Measurements from ENCODE around the gene TNFSF15.

DNA sequence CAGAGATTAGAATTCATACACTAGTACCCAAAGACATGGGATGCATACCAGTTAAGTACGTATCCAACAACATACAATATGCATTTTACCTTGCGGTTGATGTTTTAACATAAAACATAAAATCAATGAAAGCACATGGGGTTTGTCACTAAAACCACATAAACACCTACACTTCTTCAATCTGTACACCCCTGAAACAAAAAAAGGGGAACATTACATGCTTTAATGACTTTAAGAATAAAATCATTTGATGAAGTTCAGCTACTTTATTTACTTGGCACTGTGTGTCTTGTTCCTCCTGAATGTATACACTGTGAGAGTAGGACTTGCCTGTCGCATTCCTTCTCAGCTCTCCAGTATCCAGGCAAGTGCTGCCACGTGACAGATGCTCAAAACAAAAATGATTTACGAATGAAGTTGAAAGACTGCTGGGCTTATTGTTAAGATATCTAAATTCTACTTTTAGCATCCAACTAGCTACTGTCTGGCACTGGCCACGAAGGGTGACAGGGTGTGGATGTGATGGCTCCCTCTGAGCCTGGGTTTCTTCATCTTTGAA is 21.0 kb downstream of the TNFSF15 start:
- TF ChIP-seq, protein P1, sequence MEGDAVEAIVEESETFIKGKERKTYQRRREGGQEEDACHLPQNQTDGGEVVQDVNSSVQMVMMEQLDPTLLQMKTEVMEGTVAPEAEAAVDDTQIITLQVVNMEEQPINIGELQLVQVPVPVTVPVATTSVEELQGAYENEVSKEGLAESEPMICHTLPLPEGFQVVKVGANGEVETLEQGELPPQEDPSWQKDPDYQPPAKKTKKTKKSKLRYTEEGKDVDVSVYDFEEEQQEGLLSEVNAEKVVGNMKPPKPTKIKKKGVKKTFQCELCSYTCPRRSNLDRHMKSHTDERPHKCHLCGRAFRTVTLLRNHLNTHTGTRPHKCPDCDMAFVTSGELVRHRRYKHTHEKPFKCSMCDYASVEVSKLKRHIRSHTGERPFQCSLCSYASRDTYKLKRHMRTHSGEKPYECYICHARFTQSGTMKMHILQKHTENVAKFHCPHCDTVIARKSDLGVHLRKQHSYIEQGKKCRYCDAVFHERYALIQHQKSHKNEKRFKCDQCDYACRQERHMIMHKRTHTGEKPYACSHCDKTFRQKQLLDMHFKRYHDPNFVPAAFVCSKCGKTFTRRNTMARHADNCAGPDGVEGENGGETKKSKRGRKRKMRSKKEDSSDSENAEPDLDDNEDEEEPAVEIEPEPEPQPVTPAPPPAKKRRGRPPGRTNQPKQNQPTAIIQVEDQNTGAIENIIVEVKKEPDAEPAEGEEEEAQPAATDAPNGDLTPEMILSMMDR (IDR thresholded peaks at IDR 0.05 in 2 of 3, conservative IDR thresholded peaks at IDR 0.05 in 1 of 3; ENCODE audit: borderline replicate concordance in 1 of 3, insufficient read depth in 1 of 3, low read depth in 2 of 3, low read length in 2 of 3), result no peak
- TF ChIP-seq SIN3A (IDR thresholded peaks at IDR 0.05; ENCODE audit: low read depth) (no peak), ZFX (IDR thresholded peaks at IDR 0.05) (no peak), JUND (IDR thresholded peaks at IDR 0.05) (no peak), POLR2A (IDR thresholded peaks at IDR 0.05; ENCODE audit: borderline replicate concordance, extremely low read depth, insufficient read depth, insufficient read length) (no peak), FOSL1 (IDR thresholded peaks at IDR 0.05; ENCODE audit: low read depth) (no peak), EZH2phosphoT487 (IDR thresholded peaks at IDR 0.05; ENCODE audit: borderline replicate concordance) (no peak), EGR1 (IDR thresholded peaks at IDR 0.05; ENCODE audit: low read depth) (no peak), SRF (IDR thresholded peaks at IDR 0.05; ENCODE audit: low read depth) (no peak)
- TF ChIP-seq, protein P2, sequence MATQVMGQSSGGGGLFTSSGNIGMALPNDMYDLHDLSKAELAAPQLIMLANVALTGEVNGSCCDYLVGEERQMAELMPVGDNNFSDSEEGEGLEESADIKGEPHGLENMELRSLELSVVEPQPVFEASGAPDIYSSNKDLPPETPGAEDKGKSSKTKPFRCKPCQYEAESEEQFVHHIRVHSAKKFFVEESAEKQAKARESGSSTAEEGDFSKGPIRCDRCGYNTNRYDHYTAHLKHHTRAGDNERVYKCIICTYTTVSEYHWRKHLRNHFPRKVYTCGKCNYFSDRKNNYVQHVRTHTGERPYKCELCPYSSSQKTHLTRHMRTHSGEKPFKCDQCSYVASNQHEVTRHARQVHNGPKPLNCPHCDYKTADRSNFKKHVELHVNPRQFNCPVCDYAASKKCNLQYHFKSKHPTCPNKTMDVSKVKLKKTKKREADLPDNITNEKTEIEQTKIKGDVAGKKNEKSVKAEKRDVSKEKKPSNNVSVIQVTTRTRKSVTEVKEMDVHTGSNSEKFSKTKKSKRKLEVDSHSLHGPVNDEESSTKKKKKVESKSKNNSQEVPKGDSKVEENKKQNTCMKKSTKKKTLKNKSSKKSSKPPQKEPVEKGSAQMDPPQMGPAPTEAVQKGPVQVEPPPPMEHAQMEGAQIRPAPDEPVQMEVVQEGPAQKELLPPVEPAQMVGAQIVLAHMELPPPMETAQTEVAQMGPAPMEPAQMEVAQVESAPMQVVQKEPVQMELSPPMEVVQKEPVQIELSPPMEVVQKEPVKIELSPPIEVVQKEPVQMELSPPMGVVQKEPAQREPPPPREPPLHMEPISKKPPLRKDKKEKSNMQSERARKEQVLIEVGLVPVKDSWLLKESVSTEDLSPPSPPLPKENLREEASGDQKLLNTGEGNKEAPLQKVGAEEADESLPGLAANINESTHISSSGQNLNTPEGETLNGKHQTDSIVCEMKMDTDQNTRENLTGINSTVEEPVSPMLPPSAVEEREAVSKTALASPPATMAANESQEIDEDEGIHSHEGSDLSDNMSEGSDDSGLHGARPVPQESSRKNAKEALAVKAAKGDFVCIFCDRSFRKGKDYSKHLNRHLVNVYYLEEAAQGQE (IDR thresholded peaks at IDR 0.05; ENCODE audit: low read depth), result no peak
- TF ChIP-seq, protein P3, sequence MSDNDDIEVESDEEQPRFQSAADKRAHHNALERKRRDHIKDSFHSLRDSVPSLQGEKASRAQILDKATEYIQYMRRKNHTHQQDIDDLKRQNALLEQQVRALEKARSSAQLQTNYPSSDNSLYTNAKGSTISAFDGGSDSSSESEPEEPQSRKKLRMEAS (IDR thresholded peaks at IDR 0.05), result no peak
- TF ChIP-seq, protein P4, sequence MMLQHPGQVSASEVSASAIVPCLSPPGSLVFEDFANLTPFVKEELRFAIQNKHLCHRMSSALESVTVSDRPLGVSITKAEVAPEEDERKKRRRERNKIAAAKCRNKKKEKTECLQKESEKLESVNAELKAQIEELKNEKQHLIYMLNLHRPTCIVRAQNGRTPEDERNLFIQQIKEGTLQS (IDR thresholded peaks at IDR 0.05), result no peak
